ENCODE measurements around the gene KCNQ1. TPM values are rescaled to one million over a fixed set of nuclear protein-coding genes. Genes with fewer than 3 reads are reported as not detected.

Gene KCNQ1
- total and polyA plus RNA-seq, 7 donors = 0.48 to 3.1 (median 1.1) TPM

- Histone ChIP-seq H3K9me3 (no peaks in the 10 kb centered on the region), H3K4me1 (peaks cover 21% of the 10 kb centered on the region), H3K27me3 (ENCODE audit: insufficient read depth in 3 of 3, low read length in 2 of 3) (peaks cover 0 to 20% (median 0%) of the 10 kb centered on the region in 3 donors), H3K27ac (peak overlapping the region; percentile 71), H3K36me3 (ENCODE audit: insufficient read depth in 1 of 2, low read depth in 1 of 2) (no peaks in the 10 kb centered on the region), H3K4me3 (no peak overlapping the region)
- ATAC-seq (no peak), DNase-seq (peak; percentile 12 to 22)
- intact Hi-C loops (cut with DNase I) = no loop called here
- 73 to 78% (median 77%) methylated on average over 10 of the region's 10 CpGs for WGBS, 3 donors
- no peak for TF ChIP-seq CTCF (IDR thresholded peaks at IDR 0.05)
These were observed 383.0 kb downstream of the KCNQ1 start for GRCh38 chr11:2827792-2828191.

- TF ChIP-seq CTCF (IDR thresholded peaks at IDR 0.05) = no peak
- peak overlapping the region; percentile 71 for H3K27ac ChIP-seq
- intact Hi-C loops (cut with DNase I) = no loop called here
- H3K9me3 ChIP-seq = no peaks in the 10 kb centered on the region
- no peaks in the 10 kb centered on the region for H3K36me3 ChIP-seq (ENCODE audit: insufficient read depth in 1 of 2, low read depth in 1 of 2)
- H3K4me3 ChIP-seq = no peak overlapping the region
- H3K27me3 ChIP-seq (ENCODE audit: insufficient read depth in 3 of 3, low read length in 2 of 3) = peaks cover 0 to 16% (median 0%) of the 10 kb centered on the region in 3 donors
- DNase-seq (peak; percentile 3 to 27), ATAC-seq (no peak)
- 70 to 75% (median 71%) methylated on average over 4 of the region's 4 CpGs for WGBS, 3 donors
- H3K4me1 ChIP-seq = peaks cover 21% of the 10 kb centered on the region
These were observed 383.9 kb downstream of the KCNQ1 start for GRCh38 chr11:2828585-2829330.

GRCh38 chr11:2830030-2830812, 385.4 kb downstream of the KCNQ1 start:
- H3K27me3 ChIP-seq (ENCODE audit: insufficient read depth in 3 of 3, low read length in 2 of 3) = peaks cover 0 to 4% (median 0%) of the 10 kb centered on the region in 3 donors
- no peaks in the 10 kb centered on the region for H3K9me3 ChIP-seq
- peaks cover 16% of the 10 kb centered on the region for H3K4me1 ChIP-seq
- intact Hi-C loops (cut with DNase I) = loop anchor here in 1 of 2 donors (5.0 kb wide), 1 partner anchor 48 kb away; no protein-coding TSS in a partner anchor
- DNase-seq (peak; percentile 21 to 55), ATAC-seq (peak in 1 of 4 donors; percentile 10)
- WGBS, 3 donors = 77 to 82% (median 78%) methylated on average over 8 of the region's 8 CpGs
- no peak for TF ChIP-seq CTCF (IDR thresholded peaks at IDR 0.05)
- no peak overlapping the region for H3K4me3 ChIP-seq
- H3K27ac ChIP-seq = no peak overlapping the region
- H3K36me3 ChIP-seq (ENCODE audit: insufficient read depth in 1 of 2, low read depth in 1 of 2) = no peaks in the 10 kb centered on the region

GRCh38 chr11:2830886-2831285, 386.1 kb downstream of the KCNQ1 start:
- peak in 1 of 2 donors; percentile 42 for DNase-seq

More at GRCh38 chr11:2830886-2831285, 386.1 kb downstream of the KCNQ1 start:
- no peak for TF ChIP-seq CTCF (IDR thresholded peaks at IDR 0.05)
- H3K27ac ChIP-seq = no peak overlapping the region
- H3K4me3 ChIP-seq = no peak overlapping the region
- H3K9me3 ChIP-seq = no peaks in the 10 kb centered on the region
- H3K36me3 ChIP-seq (ENCODE audit: insufficient read depth in 1 of 2, low read depth in 1 of 2) = no peaks in the 10 kb centered on the region
- intact Hi-C loops (cut with DNase I) = loop anchor here in 1 of 2 donors (5.0 kb wide), 1 partner anchor 49 kb away; no protein-coding TSS in a partner anchor
- peaks cover 10% of the 10 kb centered on the region for H3K4me1 ChIP-seq
- WGBS, 3 donors = 84 to 86% (median 85%) methylated on average over 8 of the region's 8 CpGs
- H3K27me3 ChIP-seq (ENCODE audit: insufficient read depth in 3 of 3, low read length in 2 of 3) = no peaks in the 10 kb centered on the region
- ATAC-seq = no peak

All from psoas muscle (tissue), 8 donors.